PFSK-1 (cell line): ENCODE measurements around the gene TLR2.

Source experiments
- FOXP2 ChIP-seq: optimal IDR thresholded peaks from 2 replicates; pipeline ENCODE3; 2011; ENCODE audit warnings: borderline replicate concordance, control low read depth, inconsistent platforms; ENCODE audit not compliant: insufficient read depth; ENCODE audit errors: extremely low read length, extremely low read depth
- SIN3A ChIP-seq: IDR thresholded peaks from 2 replicates; pipeline ENCODE4 v1.6.1; 2012; ENCODE audit warnings: mild to moderate bottlenecking, low read length, moderate library complexity, borderline replicate concordance; ENCODE audit not compliant: insufficient read depth

DNA sequence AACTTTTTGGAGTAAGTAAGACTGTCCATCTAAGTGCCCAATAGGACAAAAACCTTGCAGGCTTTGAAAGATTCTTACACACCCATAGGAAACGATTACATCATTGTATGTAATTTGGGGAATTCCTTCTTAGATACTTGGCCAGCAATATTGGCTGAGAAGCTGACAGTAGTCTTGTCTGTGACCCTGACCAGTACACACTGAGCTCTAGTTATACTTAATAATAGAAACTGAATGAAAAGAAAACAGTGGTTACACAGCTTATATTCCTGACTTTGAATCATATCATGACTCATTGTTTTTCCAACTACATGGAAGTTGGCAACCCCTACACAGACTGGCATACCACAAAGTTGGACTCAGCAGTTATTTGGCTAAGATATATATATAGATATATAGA lies 7.1 kb upstream of the TLR2 start:
- TF ChIP-seq SIN3A (no peak), FOXP2 (no peak)
